ENCODE data around the gene BAZ2B.
"Not testable (repeated sequence)": the region's sequence is repeated elsewhere in the genome, so short reads cannot be mapped to it uniquely, and the experiment has no call there.

The BAZ2B gene

GRCh38 chr2:159535261-159535660 lies 81.1 kb downstream of the BAZ2B start:
- not testable (repeated sequence) for DNase-seq (ENCODE audit: low spot score)

- DNase-seq (ENCODE audit: low spot score), result no peak
These were observed 84.9 kb downstream of the BAZ2B start for GRCh38 chr2:159531475-159531874.

GRCh38 chr2:159526433-159526832 lies 89.9 kb downstream of the BAZ2B start:
- DNase-seq (ENCODE audit: low spot score), result no peak

GRCh38 chr2:159525012-159525411 lies 91.3 kb downstream of the BAZ2B start:
- no peak for DNase-seq (ENCODE audit: low spot score)

- no peak for DNase-seq (ENCODE audit: low spot score)
These were observed 95.1 kb downstream of the BAZ2B start for GRCh38 chr2:159521272-159521671.

- DNase-seq (ENCODE audit: low spot score), result no peak
These were observed 97.9 kb downstream of the BAZ2B start for GRCh38 chr2:159518321-159519005.

GRCh38 chr2:159516241-159516758 lies 100.0 kb downstream of the BAZ2B start:
- DNase-seq (ENCODE audit: low spot score), result peak; percentile 37

GRCh38 chr2:159515441-159515840 lies 100.9 kb downstream of the BAZ2B start:
- DNase-seq (ENCODE audit: low spot score), result no peak

- DNase-seq (ENCODE audit: low spot score), result peak; percentile 19
These were observed 102.6 kb downstream of the BAZ2B start for GRCh38 chr2:159513745-159514144.

- no peak for DNase-seq (ENCODE audit: low spot score)
These were observed 108.2 kb downstream of the BAZ2B start for GRCh38 chr2:159508140-159508539.

GRCh38 chr2:159506764-159507440 lies 109.4 kb downstream of the BAZ2B start:
- DNase-seq (ENCODE audit: low spot score), result no peak

GRCh38 chr2:159506202-159506601 lies 110.1 kb downstream of the BAZ2B start:
- no peak for DNase-seq (ENCODE audit: low spot score)

- DNase-seq (ENCODE audit: low spot score), result no peak
These were observed 111.2 kb downstream of the BAZ2B start for GRCh38 chr2:159505196-159505595.

- no peak for DNase-seq (ENCODE audit: low spot score)
These were observed 114.6 kb downstream of the BAZ2B start for GRCh38 chr2:159501743-159502142.

- DNase-seq (ENCODE audit: low spot score), result peak; percentile 86
These were observed 118.5 kb downstream of the BAZ2B start for GRCh38 chr2:159497847-159498246.

GRCh38 chr2:159497256-159497655 lies 119.1 kb downstream of the BAZ2B start:
- peak; percentile 77 for DNase-seq (ENCODE audit: low spot score)

GRCh38 chr2:159489476-159489875 lies 126.9 kb downstream of the BAZ2B start:
- DNase-seq (ENCODE audit: low spot score), result no peak

- DNase-seq (ENCODE audit: low spot score), result no peak
These were observed 131.8 kb downstream of the BAZ2B start for GRCh38 chr2:159484532-159484931.

GRCh38 chr2:159476329-159476728 lies 140.0 kb downstream of the BAZ2B start:
- DNase-seq (ENCODE audit: low spot score), result no peak

- no peak for DNase-seq (ENCODE audit: low spot score)
These were observed 140.6 kb downstream of the BAZ2B start for GRCh38 chr2:159475793-159476192.

GRCh38 chr2:159471340-159471739 lies 145.0 kb downstream of the BAZ2B start:
- DNase-seq (ENCODE audit: low spot score), result no peak

- no peak for DNase-seq (ENCODE audit: low spot score)
These were observed 148.1 kb downstream of the BAZ2B start for GRCh38 chr2:159468257-159468656.

GRCh38 chr2:159462961-159463360 lies 153.4 kb downstream of the BAZ2B start:
- no peak for DNase-seq (ENCODE audit: low spot score)

Measured in COLO829 (cell line).